Right atrium auricular region (tissue), 2 donors: ENCODE data around the gene SLX9. TPM values are rescaled to one million over a fixed set of nuclear protein-coding genes. Genes with fewer than 3 reads are reported as not detected.

ENCODE experiments used
- DNase-seq: peaks from one replicate; pipeline ENCODE4 v3.0.0-alpha.2; 2019; ENCODE audit warnings: low spot score
- H3K27ac ChIP-seq, 2 donors: fragments of 200-600 bp; sonication (generic); 1 replicate in 1 of 2; 2 replicates in 1 of 2; pipeline ENCODE4 v1.5.1; 2016 to 2019
- H3K27me3 ChIP-seq, 2 donors: fragments of 200-600 bp; sonication (generic); one replicate each; pipeline versions ENCODE4 v1.5.1 to v1.6.0; 2017 to 2019
- H3K36me3 ChIP-seq: fragments of 200-600 bp; sonication (generic); one replicate; pipeline ENCODE4 v1.5.1; 2016
- H3K4me1 ChIP-seq, 2 donors: fragments of 200-600 bp; sonication (generic); one replicate each; pipeline versions ENCODE4 v1.5.1 to v1.6.0; 2017 to 2019
- H3K4me3 ChIP-seq, 2 donors: fragments of 200-600 bp; sonication (generic); 1 replicate in 1 of 2; 2 replicates in 1 of 2; pipeline ENCODE4 v1.5.1; 2017 to 2019; ENCODE audit warnings: mild to moderate bottlenecking in 1 of 2, moderate library complexity in 1 of 2
- H3K9me3 ChIP-seq, 2 donors: fragments of 200-600 bp; sonication (generic); one replicate each; pipeline ENCODE4 v1.5.1; 2019
- total RNA-seq, 2 donors: library from RNA; depleted of rRNA; stranded (reverse); fragments of >200 nt; gene quantifications; one replicate each; pipeline ENCODE4 v1.1.0, GENCODE V29; 2016
- TF ChIP-seq, protein P1 (sequence below), 2 donors: fragments of 200-600 bp; sonication (generic); IDR thresholded peaks; one replicate each; pipeline ENCODE4 v1.5.1; 2019; ENCODE audit warnings: antibody characterized with exemption in 2 of 2

Gene SLX9
- total RNA-seq, 2 donors from 2014 or later: 15.9 to 18.8 TPM

DNA sequence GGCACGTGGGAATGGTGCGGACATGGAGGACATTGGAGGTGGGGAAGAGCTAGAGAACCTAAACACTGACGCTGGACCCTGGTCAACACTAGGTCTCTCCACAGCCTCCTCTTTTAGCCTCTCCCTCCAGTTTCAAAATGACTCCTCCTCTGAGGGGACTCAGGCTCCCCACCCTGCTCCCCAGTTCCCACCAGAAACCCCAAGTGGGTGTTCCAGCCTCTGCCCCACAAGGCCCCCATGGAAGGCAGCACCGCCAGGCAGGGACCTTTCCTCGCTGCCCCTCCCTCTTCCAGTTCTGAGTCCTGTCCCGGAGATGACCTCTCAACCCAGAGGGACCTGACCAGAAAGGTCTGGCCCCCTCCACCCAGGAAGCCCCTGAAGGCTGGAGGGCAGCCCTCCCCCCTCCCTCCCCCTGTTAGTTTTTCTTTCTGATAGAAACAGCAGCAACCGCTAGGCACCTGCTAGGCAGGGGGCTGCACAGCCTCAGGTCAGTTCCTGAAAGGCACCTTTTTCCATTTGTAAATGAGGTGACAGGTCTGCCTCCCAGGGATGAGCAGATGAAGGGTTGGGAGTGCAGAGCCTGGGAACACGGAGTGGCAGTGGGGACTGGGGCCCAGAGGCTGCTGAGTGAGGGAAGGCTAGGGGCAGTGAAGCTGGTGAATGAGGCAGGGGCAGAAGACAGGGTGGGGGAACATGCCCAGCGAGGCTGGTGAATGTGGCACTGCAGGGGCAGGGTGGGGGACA lies 9.9 kb upstream of the SLX9 start:
- Histone ChIP-seq H3K4me1 (peaks cover 0 to 34% of the 10 kb centered on the region in 2 donors), H3K27me3 (peaks cover 9 to 14% of the 10 kb centered on the region in 2 donors), H3K9me3 (no peaks in the 10 kb centered on the region), H3K4me3 (no peak overlapping the region), H3K27ac (no peak overlapping the region), H3K36me3 (no peaks in the 10 kb centered on the region)
- TF ChIP-seq, protein P1, sequence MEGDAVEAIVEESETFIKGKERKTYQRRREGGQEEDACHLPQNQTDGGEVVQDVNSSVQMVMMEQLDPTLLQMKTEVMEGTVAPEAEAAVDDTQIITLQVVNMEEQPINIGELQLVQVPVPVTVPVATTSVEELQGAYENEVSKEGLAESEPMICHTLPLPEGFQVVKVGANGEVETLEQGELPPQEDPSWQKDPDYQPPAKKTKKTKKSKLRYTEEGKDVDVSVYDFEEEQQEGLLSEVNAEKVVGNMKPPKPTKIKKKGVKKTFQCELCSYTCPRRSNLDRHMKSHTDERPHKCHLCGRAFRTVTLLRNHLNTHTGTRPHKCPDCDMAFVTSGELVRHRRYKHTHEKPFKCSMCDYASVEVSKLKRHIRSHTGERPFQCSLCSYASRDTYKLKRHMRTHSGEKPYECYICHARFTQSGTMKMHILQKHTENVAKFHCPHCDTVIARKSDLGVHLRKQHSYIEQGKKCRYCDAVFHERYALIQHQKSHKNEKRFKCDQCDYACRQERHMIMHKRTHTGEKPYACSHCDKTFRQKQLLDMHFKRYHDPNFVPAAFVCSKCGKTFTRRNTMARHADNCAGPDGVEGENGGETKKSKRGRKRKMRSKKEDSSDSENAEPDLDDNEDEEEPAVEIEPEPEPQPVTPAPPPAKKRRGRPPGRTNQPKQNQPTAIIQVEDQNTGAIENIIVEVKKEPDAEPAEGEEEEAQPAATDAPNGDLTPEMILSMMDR (IDR thresholded peaks at IDR 0.05): no peak
- no peak for DNase-seq

- Histone ChIP-seq H3K27me3 (peaks cover 9 to 14% of the 10 kb centered on the region in 2 donors), H3K4me1 (peaks cover 0 to 31% of the 10 kb centered on the region in 2 donors), H3K4me3 (no peak overlapping the region), H3K36me3 (no peaks in the 10 kb centered on the region), H3K27ac (no peak overlapping the region), H3K9me3 (no peaks in the 10 kb centered on the region)
- TF ChIP-seq, protein P1 (IDR thresholded peaks at IDR 0.05): no peak
- DNase-seq: no peak
Observed at GRCh38 chr21:44930543-44930981, 9.3 kb upstream of the SLX9 start.

DNA sequence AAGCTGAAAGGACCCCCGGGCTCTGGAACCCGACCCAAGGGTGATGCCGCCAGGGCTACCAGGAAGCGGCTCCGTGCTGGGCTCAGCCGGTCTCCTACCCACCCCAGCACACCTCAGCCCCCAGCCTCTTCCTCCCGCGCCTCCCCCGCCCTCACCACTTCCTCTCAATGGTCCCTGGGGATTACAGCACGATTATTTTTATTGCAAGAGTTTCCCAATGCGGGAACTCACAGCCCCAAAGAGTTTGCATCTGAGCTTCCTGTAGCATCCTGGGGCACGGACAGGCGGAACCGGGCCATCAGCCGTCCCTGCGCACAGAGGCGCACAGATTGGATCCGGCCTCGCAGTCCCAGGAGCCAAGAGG lies 8.7 kb upstream of the SLX9 start:
- no peaks in the 10 kb centered on the region for H3K9me3 ChIP-seq
- TF ChIP-seq, protein P1 (IDR thresholded peaks at IDR 0.05): no peak
- H3K4me3 ChIP-seq: peak overlapping the region in 1 of 2 donors; percentile 56
- H3K27me3 ChIP-seq: peaks cover 9 to 14% of the 10 kb centered on the region in 2 donors
- no peaks in the 10 kb centered on the region for H3K36me3 ChIP-seq
- H3K4me1 ChIP-seq: peaks cover 0 to 31% of the 10 kb centered on the region in 2 donors
- no peak overlapping the region for H3K27ac ChIP-seq
- no peak for DNase-seq

- no peak for DNase-seq
- Histone ChIP-seq H3K9me3 (no peaks in the 10 kb centered on the region), H3K27me3 (peaks cover 9 to 14% of the 10 kb centered on the region in 2 donors), H3K4me3 (peak overlapping the region; percentile 28 to 56), H3K36me3 (no peaks in the 10 kb centered on the region), H3K27ac (no peak overlapping the region), H3K4me1 (peaks cover 0 to 31% of the 10 kb centered on the region in 2 donors)
- TF ChIP-seq, protein P1 (IDR thresholded peaks at IDR 0.05): no peak
Observed at GRCh38 chr21:44931501-44932407, 8.1 kb upstream of the SLX9 start.

DNA sequence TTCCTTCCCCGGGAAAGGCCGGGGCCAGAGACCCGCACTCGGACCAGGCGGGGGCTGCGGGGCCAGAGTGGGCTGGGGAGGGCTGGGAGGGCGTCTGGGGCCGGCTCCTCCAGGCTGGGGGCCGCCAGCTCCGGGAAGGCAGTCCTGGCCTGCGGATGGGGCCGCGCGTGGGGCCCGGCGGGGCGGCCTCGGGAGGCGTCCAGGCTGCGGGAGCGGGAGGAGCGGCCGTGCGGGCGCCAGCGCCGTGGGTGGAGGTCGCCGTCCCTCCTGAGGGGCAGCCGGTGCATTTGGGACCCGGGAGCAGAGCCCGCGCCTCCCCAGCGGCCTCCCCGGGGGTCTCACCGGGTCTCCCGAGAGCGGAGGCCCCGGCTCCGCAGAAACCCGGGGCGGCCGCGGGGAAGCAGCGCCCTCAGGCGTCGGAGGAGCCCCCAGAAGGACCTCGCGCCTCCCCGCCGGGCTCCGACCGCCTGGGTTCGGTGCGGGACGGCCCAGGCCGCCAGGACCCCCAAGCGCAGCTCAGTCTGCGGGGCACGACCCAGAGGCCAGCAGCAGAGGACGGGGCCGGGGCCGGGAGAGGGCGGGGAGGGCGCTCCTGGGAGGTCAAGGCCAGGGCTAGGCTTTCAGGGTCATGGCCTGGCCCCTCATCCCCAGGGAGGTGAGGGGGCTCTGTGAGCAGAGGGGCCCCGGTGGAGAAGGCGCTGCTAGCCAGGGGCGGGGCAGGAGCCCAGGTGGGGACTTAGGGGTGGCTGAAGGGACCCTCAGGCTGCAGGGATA lies 7.2 kb upstream of the SLX9 start:
- Histone ChIP-seq H3K4me1 (peaks cover 0 to 29% of the 10 kb centered on the region in 2 donors), H3K4me3 (peak overlapping the region; percentile 28 to 56), H3K27ac (no peak overlapping the region), H3K36me3 (no peaks in the 10 kb centered on the region), H3K9me3 (no peaks in the 10 kb centered on the region), H3K27me3 (peaks cover 9 to 14% of the 10 kb centered on the region in 2 donors)
- TF ChIP-seq, protein P1 (IDR thresholded peaks at IDR 0.05): peak; percentile 41 to 79
- no peak for DNase-seq
